T-helper 1 cell treated with Interleukin-12 subunit alpha and Interleukin-12 subunit beta and Interleukin-4 antibody, amounts not matched to agents 30 μg/mL and 1 μg/mL, for 36 hours (primary cell): Measurements from ENCODE around the gene INPP5A.

Experiments used
- H3K27ac Mint-ChIP-seq: one replicate; pipeline ENCODE4 v1.8.0; 2021; ENCODE audit warnings: mild to moderate bottlenecking, mixed read lengths
- H3K27me3 Mint-ChIP-seq: one replicate; pipeline ENCODE4 v1.8.0; 2021; ENCODE audit warnings: low read depth, mixed read lengths
- H3K36me3 Mint-ChIP-seq: one replicate; pipeline ENCODE4 v1.8.0; 2021; ENCODE audit warnings: low read depth, mixed read lengths
- H3K4me1 Mint-ChIP-seq: one replicate; pipeline ENCODE4 v1.8.0; 2021; ENCODE audit warnings: low read depth, mixed read lengths
- H3K4me3 Mint-ChIP-seq: one replicate; pipeline ENCODE4 v1.8.0; 2021; ENCODE audit warnings: mild to moderate bottlenecking, moderate library complexity, mixed read lengths
- H3K9me3 Mint-ChIP-seq: one replicate; pipeline ENCODE4 v1.8.0; 2021; ENCODE audit warnings: mixed read lengths

The INPP5A gene

GRCh38 chr10:132716691-132717490, 179.3 kb downstream of the INPP5A start:
- Mint-ChIP-seq H3K4me1 (no peaks in the 10 kb centered on the region), H3K4me3 (no peak overlapping the region), H3K36me3 (peaks cover 11% of the 10 kb centered on the region), H3K27me3 (no peaks in the 10 kb centered on the region), H3K9me3 (peaks cover 6% of the 10 kb centered on the region), H3K27ac (no peak overlapping the region)

GRCh38 chr10:132721725-132722124, 184.1 kb downstream of the INPP5A start:
- no peaks in the 10 kb centered on the region for H3K9me3 Mint-ChIP-seq
- H3K4me3 Mint-ChIP-seq: no peak overlapping the region
- no peak overlapping the region for H3K27ac Mint-ChIP-seq
- H3K27me3 Mint-ChIP-seq: no peaks in the 10 kb centered on the region
- no peaks in the 10 kb centered on the region for H3K36me3 Mint-ChIP-seq
- H3K4me1 Mint-ChIP-seq: no peaks in the 10 kb centered on the region

GRCh38 chr10:132722394-132723329, 185.1 kb downstream of the INPP5A start:
- H3K9me3 Mint-ChIP-seq: no peaks in the 10 kb centered on the region
- no peaks in the 10 kb centered on the region for H3K27me3 Mint-ChIP-seq
- no peaks in the 10 kb centered on the region for H3K4me1 Mint-ChIP-seq
- H3K27ac Mint-ChIP-seq: no peak overlapping the region
- H3K4me3 Mint-ChIP-seq: no peak overlapping the region
- no peaks in the 10 kb centered on the region for H3K36me3 Mint-ChIP-seq

GRCh38 chr10:132723330-132723970, 185.9 kb downstream of the INPP5A start:
- Mint-ChIP-seq H3K27ac (no peak overlapping the region), H3K36me3 (no peaks in the 10 kb centered on the region), H3K4me1 (no peaks in the 10 kb centered on the region), H3K27me3 (no peaks in the 10 kb centered on the region), H3K9me3 (no peaks in the 10 kb centered on the region), H3K4me3 (no peak overlapping the region)

- H3K27ac Mint-ChIP-seq: no peak overlapping the region
Measured at GRCh38 chr10:132724446-132724845, 186.9 kb downstream of the INPP5A start.

GRCh38 chr10:132725202-132725601, 187.6 kb downstream of the INPP5A start:
- Mint-ChIP-seq H3K36me3 (no peaks in the 10 kb centered on the region), H3K4me1 (no peaks in the 10 kb centered on the region), H3K9me3 (no peaks in the 10 kb centered on the region), H3K27ac (no peak overlapping the region), H3K27me3 (no peaks in the 10 kb centered on the region), H3K4me3 (no peak overlapping the region)

More at GRCh38 chr10:132724446-132724845, 186.9 kb downstream of the INPP5A start:
- H3K4me3 Mint-ChIP-seq: no peak overlapping the region
- H3K4me1 Mint-ChIP-seq: no peaks in the 10 kb centered on the region
- H3K27me3 Mint-ChIP-seq: no peaks in the 10 kb centered on the region
- H3K36me3 Mint-ChIP-seq: no peaks in the 10 kb centered on the region
- no peaks in the 10 kb centered on the region for H3K9me3 Mint-ChIP-seq

- H3K4me1 Mint-ChIP-seq: no peaks in the 10 kb centered on the region
- no peak overlapping the region for H3K4me3 Mint-ChIP-seq
- H3K9me3 Mint-ChIP-seq: no peaks in the 10 kb centered on the region
- H3K27me3 Mint-ChIP-seq: no peaks in the 10 kb centered on the region
- no peak overlapping the region for H3K27ac Mint-ChIP-seq
- no peaks in the 10 kb centered on the region for H3K36me3 Mint-ChIP-seq
Measured at GRCh38 chr10:132726194-132726593, 188.6 kb downstream of the INPP5A start.

- Mint-ChIP-seq H3K4me1 (no peaks in the 10 kb centered on the region), H3K27ac (no peak overlapping the region), H3K36me3 (no peaks in the 10 kb centered on the region), H3K9me3 (no peaks in the 10 kb centered on the region), H3K27me3 (no peaks in the 10 kb centered on the region), H3K4me3 (no peak overlapping the region)
Measured at GRCh38 chr10:132726951-132727350, 189.4 kb downstream of the INPP5A start.

GRCh38 chr10:132727411-132727810, 189.8 kb downstream of the INPP5A start:
- no peaks in the 10 kb centered on the region for H3K27me3 Mint-ChIP-seq
- no peaks in the 10 kb centered on the region for H3K4me1 Mint-ChIP-seq
- no peak overlapping the region for H3K4me3 Mint-ChIP-seq
- H3K27ac Mint-ChIP-seq: no peak overlapping the region
- H3K9me3 Mint-ChIP-seq: no peaks in the 10 kb centered on the region
- H3K36me3 Mint-ChIP-seq: no peaks in the 10 kb centered on the region

- Mint-ChIP-seq H3K27ac (no peak overlapping the region), H3K4me3 (no peak overlapping the region), H3K9me3 (no peaks in the 10 kb centered on the region), H3K4me1 (no peaks in the 10 kb centered on the region), H3K36me3 (no peaks in the 10 kb centered on the region), H3K27me3 (no peaks in the 10 kb centered on the region)
Measured at GRCh38 chr10:132728321-132728720, 190.7 kb downstream of the INPP5A start.

GRCh38 chr10:132728741-132729140, 191.2 kb downstream of the INPP5A start:
- H3K4me3 Mint-ChIP-seq: no peak overlapping the region
- no peak overlapping the region for H3K27ac Mint-ChIP-seq
- no peaks in the 10 kb centered on the region for H3K36me3 Mint-ChIP-seq
- no peaks in the 10 kb centered on the region for H3K9me3 Mint-ChIP-seq
- no peaks in the 10 kb centered on the region for H3K27me3 Mint-ChIP-seq
- no peaks in the 10 kb centered on the region for H3K4me1 Mint-ChIP-seq

- H3K4me1 Mint-ChIP-seq: no peaks in the 10 kb centered on the region
- no peaks in the 10 kb centered on the region for H3K9me3 Mint-ChIP-seq
- no peaks in the 10 kb centered on the region for H3K27me3 Mint-ChIP-seq
- H3K27ac Mint-ChIP-seq: no peak overlapping the region
- no peak overlapping the region for H3K4me3 Mint-ChIP-seq
- no peaks in the 10 kb centered on the region for H3K36me3 Mint-ChIP-seq
Measured at GRCh38 chr10:132729810-132730572, 192.4 kb downstream of the INPP5A start.

- H3K4me3 Mint-ChIP-seq: no peak overlapping the region
- no peaks in the 10 kb centered on the region for H3K36me3 Mint-ChIP-seq
- H3K27me3 Mint-ChIP-seq: no peaks in the 10 kb centered on the region
- H3K4me1 Mint-ChIP-seq: no peaks in the 10 kb centered on the region
- H3K9me3 Mint-ChIP-seq: no peaks in the 10 kb centered on the region
- H3K27ac Mint-ChIP-seq: no peak overlapping the region
Measured at GRCh38 chr10:132730573-132730953, 193.0 kb downstream of the INPP5A start.

- Mint-ChIP-seq H3K4me1 (no peaks in the 10 kb centered on the region), H3K9me3 (no peaks in the 10 kb centered on the region), H3K36me3 (no peaks in the 10 kb centered on the region), H3K4me3 (no peak overlapping the region), H3K27ac (no peak overlapping the region), H3K27me3 (no peaks in the 10 kb centered on the region)
Measured at GRCh38 chr10:132732518-132732917, 194.9 kb downstream of the INPP5A start.
